Keratinocyte (primary cell): ENCODE data around the gene NIM1K.

Experiments
- EZH2 ChIP-seq: IDR thresholded peaks from one replicate; pipeline ENCODE4 v1.6.1; 2012; ENCODE audit warnings: inconsistent platforms, mild to moderate bottlenecking, low read length, moderate library complexity
- TF ChIP-seq, protein P1 (sequence below), 3 experiments: IDR thresholded peaks in 1 of 3; conservative IDR thresholded peaks in 1 of 3; optimal IDR thresholded peaks in 1 of 3; 2 replicates in 2 of 3; 3 replicates in 1 of 3; pipeline versions ENCODE3 to v1.5.1; 2011; ENCODE audit warnings: low read length in 3 of 3, mild to moderate bottlenecking in 3 of 3, moderate library complexity in 2 of 3, control low read depth in 1 of 3, inconsistent platforms in 1 of 3; ENCODE audit not compliant: insufficient read depth in 2 of 3; ENCODE audit errors: extremely low read depth in 1 of 3

DNA sequence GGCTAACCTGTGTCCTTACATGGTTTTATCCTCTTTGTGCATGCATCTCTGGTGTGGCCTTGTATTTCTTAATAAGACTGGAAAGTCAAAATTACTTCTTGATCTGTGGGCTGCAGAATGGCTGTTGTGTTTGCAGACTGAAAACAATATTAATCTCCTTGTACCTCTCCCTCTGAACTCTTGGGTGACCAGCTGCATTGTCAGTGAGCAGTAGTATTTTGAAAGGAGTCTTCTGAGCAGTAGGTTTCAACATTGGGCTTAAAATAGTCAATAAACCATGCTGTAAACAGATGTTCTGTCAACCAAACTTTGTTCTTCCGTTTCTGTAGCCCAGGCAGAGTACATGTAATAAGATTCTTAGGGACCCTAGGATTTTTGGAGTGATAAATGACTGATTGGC, 26.7 kb upstream of the NIM1K start:
- TF ChIP-seq, protein P1, sequence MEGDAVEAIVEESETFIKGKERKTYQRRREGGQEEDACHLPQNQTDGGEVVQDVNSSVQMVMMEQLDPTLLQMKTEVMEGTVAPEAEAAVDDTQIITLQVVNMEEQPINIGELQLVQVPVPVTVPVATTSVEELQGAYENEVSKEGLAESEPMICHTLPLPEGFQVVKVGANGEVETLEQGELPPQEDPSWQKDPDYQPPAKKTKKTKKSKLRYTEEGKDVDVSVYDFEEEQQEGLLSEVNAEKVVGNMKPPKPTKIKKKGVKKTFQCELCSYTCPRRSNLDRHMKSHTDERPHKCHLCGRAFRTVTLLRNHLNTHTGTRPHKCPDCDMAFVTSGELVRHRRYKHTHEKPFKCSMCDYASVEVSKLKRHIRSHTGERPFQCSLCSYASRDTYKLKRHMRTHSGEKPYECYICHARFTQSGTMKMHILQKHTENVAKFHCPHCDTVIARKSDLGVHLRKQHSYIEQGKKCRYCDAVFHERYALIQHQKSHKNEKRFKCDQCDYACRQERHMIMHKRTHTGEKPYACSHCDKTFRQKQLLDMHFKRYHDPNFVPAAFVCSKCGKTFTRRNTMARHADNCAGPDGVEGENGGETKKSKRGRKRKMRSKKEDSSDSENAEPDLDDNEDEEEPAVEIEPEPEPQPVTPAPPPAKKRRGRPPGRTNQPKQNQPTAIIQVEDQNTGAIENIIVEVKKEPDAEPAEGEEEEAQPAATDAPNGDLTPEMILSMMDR (optimal IDR thresholded peaks at IDR 0.05 in 1 of 3, IDR thresholded peaks at IDR 0.05 in 1 of 3, conservative IDR thresholded peaks at IDR 0.05 in 1 of 3; ENCODE audit: extremely low read depth in 1 of 3, insufficient read depth in 2 of 3, low read length in 3 of 3): no peak
- TF ChIP-seq EZH2: no peak
